ENCODE data around the gene DDX47. TPM values are rescaled to one million over a fixed set of nuclear protein-coding genes. Genes with fewer than 3 reads are reported as not detected.
"Not testable (repeated sequence)": the region's sequence is repeated elsewhere in the genome, so short reads cannot be mapped to it uniquely, and the experiment has no call there.

DDX47 gene
- total and polyA plus RNA-seq, 8 donors = 17.9 to 34.5 (median 26.2) TPM

DNA sequence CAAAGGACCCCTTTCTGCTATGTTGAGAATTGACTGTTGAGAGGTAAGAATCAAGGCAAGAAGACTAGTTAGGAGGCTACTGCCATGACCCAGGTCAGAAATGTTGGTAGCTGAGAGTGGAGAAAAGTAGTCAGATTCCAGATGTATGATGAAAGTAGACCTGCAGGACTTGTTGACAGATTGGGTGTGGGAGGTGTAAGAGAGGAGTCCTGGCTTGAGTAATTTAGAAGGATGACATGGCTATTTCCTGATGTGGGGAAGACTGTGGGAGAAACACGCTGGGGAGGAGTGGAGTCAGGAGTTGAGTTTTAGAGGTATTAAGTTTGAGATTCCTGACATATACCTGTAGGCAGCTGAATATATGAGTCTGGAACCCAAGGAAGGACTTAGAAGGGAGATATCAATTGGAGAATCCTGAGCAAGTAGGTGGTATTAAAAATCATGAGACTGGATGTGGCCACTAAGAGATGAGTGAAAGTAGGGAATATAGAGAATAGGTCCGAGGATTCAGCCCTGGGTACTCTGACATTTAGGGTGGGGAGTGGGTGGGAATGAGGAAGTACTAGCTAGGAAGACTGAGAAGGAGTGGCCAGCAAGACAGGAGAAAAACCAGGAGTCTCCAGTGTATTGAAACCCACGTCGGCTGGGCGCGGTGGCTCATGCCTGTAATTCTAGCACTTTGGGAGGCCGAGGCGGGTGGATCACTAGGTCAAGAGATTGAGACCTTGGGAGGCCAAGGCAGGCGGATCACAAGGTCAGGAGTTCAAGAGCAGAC lies 12.6 kb upstream of the DDX47 start:
- H3K4me3 ChIP-seq = no peak overlapping the region
- no peaks in the 10 kb centered on the region for H3K9me3 ChIP-seq
- TF ChIP-seq, protein P1, sequence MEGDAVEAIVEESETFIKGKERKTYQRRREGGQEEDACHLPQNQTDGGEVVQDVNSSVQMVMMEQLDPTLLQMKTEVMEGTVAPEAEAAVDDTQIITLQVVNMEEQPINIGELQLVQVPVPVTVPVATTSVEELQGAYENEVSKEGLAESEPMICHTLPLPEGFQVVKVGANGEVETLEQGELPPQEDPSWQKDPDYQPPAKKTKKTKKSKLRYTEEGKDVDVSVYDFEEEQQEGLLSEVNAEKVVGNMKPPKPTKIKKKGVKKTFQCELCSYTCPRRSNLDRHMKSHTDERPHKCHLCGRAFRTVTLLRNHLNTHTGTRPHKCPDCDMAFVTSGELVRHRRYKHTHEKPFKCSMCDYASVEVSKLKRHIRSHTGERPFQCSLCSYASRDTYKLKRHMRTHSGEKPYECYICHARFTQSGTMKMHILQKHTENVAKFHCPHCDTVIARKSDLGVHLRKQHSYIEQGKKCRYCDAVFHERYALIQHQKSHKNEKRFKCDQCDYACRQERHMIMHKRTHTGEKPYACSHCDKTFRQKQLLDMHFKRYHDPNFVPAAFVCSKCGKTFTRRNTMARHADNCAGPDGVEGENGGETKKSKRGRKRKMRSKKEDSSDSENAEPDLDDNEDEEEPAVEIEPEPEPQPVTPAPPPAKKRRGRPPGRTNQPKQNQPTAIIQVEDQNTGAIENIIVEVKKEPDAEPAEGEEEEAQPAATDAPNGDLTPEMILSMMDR (IDR thresholded peaks at IDR 0.05) = no peak
- no peak for ATAC-seq
- H3K27me3 ChIP-seq = no peaks in the 10 kb centered on the region
- no peak for FAIRE-seq
- H3K27ac ChIP-seq = no peak overlapping the region
- H3K36me3 ChIP-seq = no peaks in the 10 kb centered on the region
- intact Hi-C loops (cut with DNase I) = no loop called here
- WGBS, 2 donors = 75 to 81% methylated on average over 8 to 9 of the region's 9 CpGs
- peaks cover 0 to 7% (median 0%) of the 10 kb centered on the region in 3 donors for H3K4me1 ChIP-seq
- DNase-seq = no peak

DNA sequence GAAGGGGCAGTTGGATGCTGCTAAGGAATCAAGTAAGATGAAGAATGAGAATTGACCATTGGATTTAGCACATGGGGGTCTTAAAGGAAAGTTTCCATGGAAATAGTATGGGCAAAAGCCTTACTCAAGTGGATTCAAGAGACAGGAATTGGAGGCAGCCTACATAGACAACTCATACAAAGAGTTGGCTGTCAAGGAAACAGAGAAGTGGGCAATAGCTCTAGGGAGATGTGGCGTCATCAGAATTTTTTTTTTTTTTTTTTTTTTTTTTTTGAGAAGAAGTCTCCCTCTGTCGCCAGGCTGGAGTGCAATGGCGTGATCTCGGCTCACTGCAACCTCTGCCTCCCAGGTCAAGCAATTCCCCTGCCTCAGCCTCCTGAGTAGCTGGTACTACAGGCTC lies 11.5 kb upstream of the DDX47 start:
- H3K27me3 ChIP-seq; ATAC-seq; DNase-seq; H3K4me3 ChIP-seq; H3K4me1 ChIP-seq; H3K9me3 ChIP-seq; intact Hi-C loops (cut with DNase I); H3K36me3 ChIP-seq; H3K27ac ChIP-seq; FAIRE-seq: not testable (repeated sequence)
- WGBS, 2 donors = 96 to 97% methylated on average over 3 to 4 of the region's 4 CpGs

DNA sequence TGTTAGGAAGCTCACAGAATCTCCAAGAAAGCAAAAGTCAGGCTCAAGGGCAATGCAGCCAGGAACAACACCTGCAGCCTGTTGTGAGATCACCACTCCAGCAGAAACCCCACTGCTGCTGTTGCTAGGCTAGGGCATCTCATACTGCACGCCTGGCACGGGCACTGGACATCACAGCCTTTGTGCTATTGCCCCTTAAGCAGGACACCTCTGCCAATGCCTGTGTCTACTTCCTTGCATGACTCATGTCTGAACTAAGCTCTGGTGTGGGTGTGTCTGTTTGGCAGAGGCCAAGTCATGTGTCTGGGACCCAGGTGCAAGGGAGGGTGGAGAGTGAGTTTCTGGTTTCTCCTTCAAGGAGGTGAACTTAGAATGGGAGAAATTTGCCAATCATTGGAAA lies 10.0 kb upstream of the DDX47 start:
- intact Hi-C loops (cut with DNase I) = no loop called here
- TF ChIP-seq, protein P1 (IDR thresholded peaks at IDR 0.05) = no peak
- FAIRE-seq = no peak
- WGBS, 2 donors = 69 to 73% methylated on average over 2 of the region's 2 CpGs
- Histone ChIP-seq H3K9me3 (no peaks in the 10 kb centered on the region), H3K36me3 (no peaks in the 10 kb centered on the region), H3K27ac (peak overlapping the region in 2 of 4 donors; percentile 46 to 51), H3K27me3 (no peaks in the 10 kb centered on the region), H3K4me1 (peaks cover 0 to 7% (median 0%) of the 10 kb centered on the region in 3 donors), H3K4me3 (no peak overlapping the region)
- peak; percentile 95 to 97 (median 96) for ATAC-seq
- peak in 5 of 6 donors; percentile 55 to 83 (median 68) for DNase-seq

DNA sequence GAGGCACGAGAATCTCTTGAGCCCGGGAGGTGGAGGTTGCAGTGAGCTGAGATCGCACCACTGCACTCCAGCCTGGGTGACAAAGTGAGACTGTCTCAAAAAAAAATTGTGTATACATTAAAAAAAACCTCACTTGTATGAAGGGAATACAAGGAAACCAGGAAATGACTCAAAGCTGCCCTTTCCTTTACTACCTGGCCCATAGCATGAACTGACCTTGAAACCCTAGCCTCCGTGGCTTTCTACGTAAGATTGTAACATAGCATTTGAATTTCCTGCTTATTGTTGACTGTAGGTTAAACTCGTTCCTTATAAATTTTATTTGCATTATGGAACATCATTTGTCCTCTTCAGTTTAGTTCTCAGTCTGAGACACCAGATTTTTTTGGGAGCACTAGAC lies 9.1 kb upstream of the DDX47 start:
- 68 to 71% methylated on average over 6 of the region's 6 CpGs for WGBS, 2 donors
- FAIRE-seq (no peak), ATAC-seq (peak in 1 of 4 donors; percentile 15), DNase-seq (no peak)
- peaks cover 0 to 7% (median 0%) of the 10 kb centered on the region in 3 donors for H3K4me1 ChIP-seq
- H3K36me3 ChIP-seq = no peaks in the 10 kb centered on the region
- no peaks in the 10 kb centered on the region for H3K27me3 ChIP-seq
- TF ChIP-seq, protein P1 (IDR thresholded peaks at IDR 0.05) = no peak
- no peak overlapping the region for H3K4me3 ChIP-seq
- intact Hi-C loops (cut with DNase I) = no loop called here
- no peaks in the 10 kb centered on the region for H3K9me3 ChIP-seq
- H3K27ac ChIP-seq = peak overlapping the region in 2 of 4 donors; percentile 46 to 51

DNA sequence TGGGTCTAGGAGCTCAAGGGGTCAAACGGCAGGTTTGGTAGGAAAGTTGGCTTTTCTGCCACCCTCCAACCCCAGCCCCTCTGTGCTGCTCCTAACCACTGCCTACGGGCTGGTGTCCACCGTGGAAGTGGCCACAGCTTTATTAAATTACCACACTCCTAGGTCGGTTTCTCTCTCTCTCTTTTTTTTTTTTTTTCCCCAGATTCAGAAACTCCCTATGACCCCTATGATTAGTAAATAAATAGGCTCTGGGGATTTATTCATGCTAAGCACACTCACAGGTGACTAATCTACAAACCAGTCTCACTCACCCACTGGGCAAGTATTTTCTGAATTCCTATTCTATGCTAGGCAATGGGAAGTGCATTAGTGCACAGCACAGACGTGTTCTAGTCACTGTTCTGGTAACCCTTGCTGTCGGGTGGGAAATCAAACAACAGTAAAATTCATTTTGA lies 8.7 kb upstream of the DDX47 start:
- H3K4me1 ChIP-seq = peaks cover 0 to 7% (median 0%) of the 10 kb centered on the region in 3 donors
- intact Hi-C loops (cut with DNase I) = no loop called here
- H3K27me3 ChIP-seq = no peaks in the 10 kb centered on the region
- no peak for FAIRE-seq
- H3K9me3 ChIP-seq = no peaks in the 10 kb centered on the region
- peak in 3 of 4 donors; percentile 25 to 34 (median 26) for ATAC-seq
- TF ChIP-seq, protein P1 (IDR thresholded peaks at IDR 0.05) = no peak
- DNase-seq = no peak
- 60 to 69% methylated on average over 6 of the region's 6 CpGs for WGBS, 2 donors
- no peaks in the 10 kb centered on the region for H3K36me3 ChIP-seq
- H3K27ac ChIP-seq = peak overlapping the region in 2 of 4 donors; percentile 46 to 51
- no peak overlapping the region for H3K4me3 ChIP-seq

All from pancreas (tissue), 10 donors.